HG03175 (cell line): ENCODE results near the gene MARCHF3.

Experiments used
- ATAC-seq: cut with Tn5 transposase; IDR thresholded peaks from one replicate; pipeline ENCODE4 v1.9.1; 2021; ENCODE audit warnings: mild to moderate bottlenecking, moderate library complexity; ENCODE audit not compliant: unreplicated experiment

The MARCHF3 gene

DNA sequence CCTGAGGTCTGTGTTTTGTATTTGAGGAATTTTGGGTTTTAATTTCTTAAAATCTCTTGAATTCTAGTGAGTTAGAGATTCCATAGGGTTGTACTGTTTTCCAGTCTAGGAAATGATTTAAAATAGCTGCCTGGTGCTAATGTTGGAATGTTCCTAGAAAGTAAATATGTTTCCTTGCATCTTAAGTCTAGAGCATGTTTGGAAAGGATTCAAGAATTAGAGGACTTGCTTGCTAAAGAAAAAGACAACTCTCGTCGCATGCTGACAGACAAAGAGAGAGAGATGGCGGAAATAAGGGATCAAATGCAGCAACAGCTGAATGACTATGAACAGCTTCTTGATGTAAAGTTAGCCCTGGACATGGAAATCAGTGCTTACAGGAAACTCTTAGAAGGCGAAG lies 211.6 kb downstream of the MARCHF3 start:
- no peak for ATAC-seq
